ENCODE data around the gene CSNK1G3. TPM values are rescaled to one million over a fixed set of nuclear protein-coding genes. Genes with fewer than 3 reads are reported as not detected.

Gene CSNK1G3
- total RNA-seq, 1 experiment from 2014 or later: 40.8 TPM

- Histone ChIP-seq H3K4me3 (ENCODE audit: low read depth in 2 of 2, low read length in 2 of 2) (no peak overlapping the region), H3K27ac (ENCODE audit: low read length) (no peak overlapping the region), H3K4me1 (ENCODE audit: control insufficient read depth, insufficient read depth, low read length) (no peaks in the 10 kb centered on the region), H3K27me3 (ENCODE audit: control insufficient read depth, insufficient read depth, low read length) (peaks cover 3% of the 10 kb centered on the region; the same call in 1 of the 2 replicates), H3K36me3 (ENCODE audit: control insufficient read depth, insufficient read depth, low read length) (no peaks in the 10 kb centered on the region), H3K9me3 (ENCODE audit: control insufficient read depth, insufficient read depth, low read depth, low read length) (no peaks in the 10 kb centered on the region)
- ChIA-PET POLR2A (no interaction called here), CTCF (no interaction called here)
- in situ Hi-C loops (cut with HindIII; ENCODE audit: low pct_unique_long_range_greater_than_20kb, low sequenced_read_pairs): no loop called here
- no peak for DNase-seq (ENCODE audit: low read depth, low spot score)
- intact Hi-C loops (cut with micrococcal nuclease; ENCODE audit: unreplicated experiment): no loop called here
- ATAC-seq: no peak
- TF ChIP-seq POLR2AphosphoS5 (IDR thresholded peaks at IDR 0.05; ENCODE audit: low read depth, low read length) (no peak), TCF7L2 (IDR thresholded peaks at IDR 0.05; ENCODE audit: low read depth, low read length) (no peak), SIN3A (IDR thresholded peaks at IDR 0.05; ENCODE audit: borderline replicate concordance, insufficient read depth, low read depth, low read length) (no peak)
- TF ChIP-seq, protein P1, sequence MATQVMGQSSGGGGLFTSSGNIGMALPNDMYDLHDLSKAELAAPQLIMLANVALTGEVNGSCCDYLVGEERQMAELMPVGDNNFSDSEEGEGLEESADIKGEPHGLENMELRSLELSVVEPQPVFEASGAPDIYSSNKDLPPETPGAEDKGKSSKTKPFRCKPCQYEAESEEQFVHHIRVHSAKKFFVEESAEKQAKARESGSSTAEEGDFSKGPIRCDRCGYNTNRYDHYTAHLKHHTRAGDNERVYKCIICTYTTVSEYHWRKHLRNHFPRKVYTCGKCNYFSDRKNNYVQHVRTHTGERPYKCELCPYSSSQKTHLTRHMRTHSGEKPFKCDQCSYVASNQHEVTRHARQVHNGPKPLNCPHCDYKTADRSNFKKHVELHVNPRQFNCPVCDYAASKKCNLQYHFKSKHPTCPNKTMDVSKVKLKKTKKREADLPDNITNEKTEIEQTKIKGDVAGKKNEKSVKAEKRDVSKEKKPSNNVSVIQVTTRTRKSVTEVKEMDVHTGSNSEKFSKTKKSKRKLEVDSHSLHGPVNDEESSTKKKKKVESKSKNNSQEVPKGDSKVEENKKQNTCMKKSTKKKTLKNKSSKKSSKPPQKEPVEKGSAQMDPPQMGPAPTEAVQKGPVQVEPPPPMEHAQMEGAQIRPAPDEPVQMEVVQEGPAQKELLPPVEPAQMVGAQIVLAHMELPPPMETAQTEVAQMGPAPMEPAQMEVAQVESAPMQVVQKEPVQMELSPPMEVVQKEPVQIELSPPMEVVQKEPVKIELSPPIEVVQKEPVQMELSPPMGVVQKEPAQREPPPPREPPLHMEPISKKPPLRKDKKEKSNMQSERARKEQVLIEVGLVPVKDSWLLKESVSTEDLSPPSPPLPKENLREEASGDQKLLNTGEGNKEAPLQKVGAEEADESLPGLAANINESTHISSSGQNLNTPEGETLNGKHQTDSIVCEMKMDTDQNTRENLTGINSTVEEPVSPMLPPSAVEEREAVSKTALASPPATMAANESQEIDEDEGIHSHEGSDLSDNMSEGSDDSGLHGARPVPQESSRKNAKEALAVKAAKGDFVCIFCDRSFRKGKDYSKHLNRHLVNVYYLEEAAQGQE (IDR thresholded peaks at IDR 0.05; ENCODE audit: insufficient read depth in 1 of 2, low read depth in 2 of 2, low read length in 1 of 2): no peak
- TF ChIP-seq, protein P2, sequence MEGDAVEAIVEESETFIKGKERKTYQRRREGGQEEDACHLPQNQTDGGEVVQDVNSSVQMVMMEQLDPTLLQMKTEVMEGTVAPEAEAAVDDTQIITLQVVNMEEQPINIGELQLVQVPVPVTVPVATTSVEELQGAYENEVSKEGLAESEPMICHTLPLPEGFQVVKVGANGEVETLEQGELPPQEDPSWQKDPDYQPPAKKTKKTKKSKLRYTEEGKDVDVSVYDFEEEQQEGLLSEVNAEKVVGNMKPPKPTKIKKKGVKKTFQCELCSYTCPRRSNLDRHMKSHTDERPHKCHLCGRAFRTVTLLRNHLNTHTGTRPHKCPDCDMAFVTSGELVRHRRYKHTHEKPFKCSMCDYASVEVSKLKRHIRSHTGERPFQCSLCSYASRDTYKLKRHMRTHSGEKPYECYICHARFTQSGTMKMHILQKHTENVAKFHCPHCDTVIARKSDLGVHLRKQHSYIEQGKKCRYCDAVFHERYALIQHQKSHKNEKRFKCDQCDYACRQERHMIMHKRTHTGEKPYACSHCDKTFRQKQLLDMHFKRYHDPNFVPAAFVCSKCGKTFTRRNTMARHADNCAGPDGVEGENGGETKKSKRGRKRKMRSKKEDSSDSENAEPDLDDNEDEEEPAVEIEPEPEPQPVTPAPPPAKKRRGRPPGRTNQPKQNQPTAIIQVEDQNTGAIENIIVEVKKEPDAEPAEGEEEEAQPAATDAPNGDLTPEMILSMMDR (IDR thresholded peaks at IDR 0.05): no peak
- no TSS peak for BruUV-seq (replicated peaks)
Observed at GRCh38 chr5:123471385-123471784, 40.6 kb upstream of the CSNK1G3 start.

GRCh38 chr5:123472150-123472924 lies 39.6 kb upstream of the CSNK1G3 start:
- H3K4me3 ChIP-seq (ENCODE audit: low read depth in 2 of 2, low read length in 2 of 2): no peak overlapping the region
- TF ChIP-seq POLR2AphosphoS5 (IDR thresholded peaks at IDR 0.05; ENCODE audit: low read depth, low read length) (no peak), TCF7L2 (IDR thresholded peaks at IDR 0.05; ENCODE audit: low read depth, low read length) (no peak), SIN3A (IDR thresholded peaks at IDR 0.05; ENCODE audit: borderline replicate concordance, insufficient read depth, low read depth, low read length) (no peak)
- TF ChIP-seq, protein P1 (IDR thresholded peaks at IDR 0.05; ENCODE audit: insufficient read depth in 1 of 2, low read depth in 2 of 2, low read length in 1 of 2): no peak
- TF ChIP-seq, protein P2 (IDR thresholded peaks at IDR 0.05): no peak
- intact Hi-C loops (cut with micrococcal nuclease; ENCODE audit: unreplicated experiment): no loop called here
- ATAC-seq (no peak), DNase-seq (ENCODE audit: low read depth, low spot score) (no peak)
- in situ Hi-C loops (cut with HindIII; ENCODE audit: low pct_unique_long_range_greater_than_20kb, low sequenced_read_pairs): no loop called here
- CTCF ChIA-PET: no interaction called here
- peaks cover 5% of the 10 kb centered on the region; the same call in 1 of the 2 replicates for H3K27me3 ChIP-seq (ENCODE audit: control insufficient read depth, insufficient read depth, low read length)
- no peak overlapping the region for H3K27ac ChIP-seq (ENCODE audit: low read length)
- no peaks in the 10 kb centered on the region for H3K9me3 ChIP-seq (ENCODE audit: control insufficient read depth, insufficient read depth, low read depth, low read length)
- no peaks in the 10 kb centered on the region for H3K4me1 ChIP-seq (ENCODE audit: control insufficient read depth, insufficient read depth, low read length)
- BruUV-seq (replicated peaks): no TSS peak
- POLR2A ChIA-PET: no interaction called here
- H3K36me3 ChIP-seq (ENCODE audit: control insufficient read depth, insufficient read depth, low read length): no peaks in the 10 kb centered on the region

Measured in Panc1 (cell line).